Endothelial cell of umbilical vein (primary cell): ENCODE results near the gene LMAN2. TPM values are rescaled to one million over a fixed set of nuclear protein-coding genes. Genes with fewer than 3 reads are reported as not detected.
A peak's percentile ranks its signal among the peaks of the same experiment; 100 is the strongest.

ENCODE experiments used
- BruUV-seq: library from RNA; stranded (reverse); fragments of 400-500 nt; replicated peaks from 2 replicates; lab custom pipeline; 2021; lab: Mats Ljungman, UMichigan
- CTCF ChIA-PET: fragments of 300-600, 350-600 bp; sonication (Branson Sonifier 250); formaldehyde crosslinking; loops from one replicate; lab custom pipeline; 2021; ENCODE audit warnings: antibody characterized with exemption, inconsistent platforms; lab: Charles Lee
- POLR2A ChIA-PET: fragments of 300-600, 350-600 bp; sonication (Branson Sonifier 250); formaldehyde crosslinking; loops from one replicate; lab custom pipeline; 2021; ENCODE audit warnings: antibody characterized with exemption, inconsistent platforms; lab: Charles Lee
- DNase-seq: peaks from one replicate; pipeline ENCODE4 v3.0.0-alpha.2; 2011; ENCODE audit warnings: low read depth, low spot score
- FAIRE-seq: peaks from 2 replicates; lab custom pipeline; 2011; peaks lifted over from hg19 to GRCh38; lab: Jason Lieb, UNC
- H2AFZ ChIP-seq: 2 replicates; pipeline ENCODE4 v1.6.0; 2012; ENCODE audit warnings: low read depth, low read length, control low read depth, inconsistent platforms
- H3K27ac ChIP-seq: 2 replicates; pipeline ENCODE4 v1.5.1; 2011; ENCODE audit warnings: low read depth, mild to moderate bottlenecking, control low read depth, low read length, moderate library complexity; ENCODE audit not compliant: insufficient read depth
- H3K27me3 ChIP-seq, 2 experiments: 2 replicates each; pipeline versions ENCODE4 v1.6.0 to v1.6.1; 2011; ENCODE audit warnings: low read length in 2 of 2, mixed read lengths in 1 of 2; ENCODE audit not compliant: control insufficient read depth in 2 of 2, insufficient read depth in 2 of 2
- H3K36me3 ChIP-seq, 2 experiments: 2 replicates in 1 of 2; 3 replicates in 1 of 2; pipeline ENCODE4 v1.5.1; 2011; ENCODE audit warnings: low read length in 2 of 2, mild to moderate bottlenecking in 1 of 2, moderate library complexity in 1 of 2; ENCODE audit not compliant: control insufficient read depth in 2 of 2, insufficient read depth in 2 of 2; ENCODE audit errors: extremely low read depth in 1 of 2
- H3K4me1 ChIP-seq: 3 replicates; pipeline ENCODE4 v1.5.1; 2011; ENCODE audit warnings: mild to moderate bottlenecking, low read length; ENCODE audit not compliant: control insufficient read depth, insufficient read depth; ENCODE audit errors: extremely low read depth
- H3K4me2 ChIP-seq: 2 replicates; pipeline ENCODE4 v1.6.1; 2011; ENCODE audit warnings: low read length, control low read depth, mixed read lengths; ENCODE audit not compliant: insufficient read depth
- H3K4me3 ChIP-seq, 3 experiments: fragments of 200-600 bp in 1 of 3; sonication (generic), shearing (Covaris generic) in 1 of 3; replicated peaks in 1 of 3; 2 replicates each; pipeline ENCODE4 v1.5.1; 2011 to 2016; ENCODE audit warnings: control low read depth in 3 of 3, low read length in 3 of 3, mild to moderate bottlenecking in 2 of 3, inconsistent platforms in 1 of 3, low read depth in 1 of 3, moderate library complexity in 1 of 3; ENCODE audit not compliant: insufficient read depth in 1 of 3
- H3K79me2 ChIP-seq: 2 replicates; pipeline ENCODE4 v1.6.0; 2012; ENCODE audit warnings: low read length, inconsistent platforms; ENCODE audit not compliant: control insufficient read depth, insufficient read depth
- H3K9ac ChIP-seq: replicated peaks from 2 replicates; pipeline ENCODE3; 2011; ENCODE audit warnings: low read length, control low read depth; ENCODE audit not compliant: insufficient read depth; ENCODE audit errors: extremely low read depth
- H3K9me1 ChIP-seq: replicated peaks from 3 replicates; pipeline ENCODE4 v1.6.0; 2011; ENCODE audit warnings: mild to moderate bottlenecking, low read length; ENCODE audit not compliant: control insufficient read depth, insufficient read depth; ENCODE audit errors: extremely low read depth
- H3K9me3 ChIP-seq: replicated peaks from 2 replicates; pipeline ENCODE4 v1.5.1; 2012; ENCODE audit warnings: low read length, inconsistent platforms; ENCODE audit not compliant: control insufficient read depth, insufficient read depth
- H4K20me1 ChIP-seq: replicated peaks from 2 replicates; pipeline ENCODE3; 2011; ENCODE audit warnings: mild to moderate bottlenecking, low read length; ENCODE audit not compliant: control insufficient read depth, insufficient read depth; ENCODE audit errors: extremely low read depth
- CTCF ChIP-seq, 2 donors: IDR thresholded peaks; 1 replicate in 1 of 2; 2 replicates in 1 of 2; pipeline ENCODE4 v1.5.1; 2011; ENCODE audit warnings: low read length in 2 of 2, mild to moderate bottlenecking in 2 of 2, moderate library complexity in 2 of 2, control low read depth in 1 of 2, inconsistent platforms in 1 of 2, low read depth in 1 of 2; ENCODE audit not compliant: insufficient read depth in 1 of 2; ENCODE audit errors: extremely low read depth in 1 of 2
- EZH2 ChIP-seq: IDR thresholded peaks from 2 replicates; pipeline ENCODE4 v1.6.1; 2012; ENCODE audit warnings: borderline replicate concordance, low read depth, mild to moderate bottlenecking, moderate library complexity, low read length, inconsistent platforms; ENCODE audit not compliant: severe bottlenecking
- FOS ChIP-seq: IDR thresholded peaks from 2 replicates; pipeline ENCODE4 v1.6.1; 2011; ENCODE audit warnings: mild to moderate bottlenecking, low read length, moderate library complexity, borderline replicate concordance; ENCODE audit not compliant: insufficient read depth
- GATA2 ChIP-seq: IDR thresholded peaks from 2 replicates; pipeline ENCODE4 v1.7.0; 2011; ENCODE audit warnings: low read depth, mild to moderate bottlenecking, moderate library complexity, mixed read lengths, low read length; ENCODE audit not compliant: insufficient read length, insufficient read depth
- JUN ChIP-seq: IDR thresholded peaks from 2 replicates; pipeline ENCODE4 v1.6.1; 2011; ENCODE audit warnings: borderline replicate concordance, low read depth; ENCODE audit not compliant: insufficient read length, insufficient read depth
- MAX ChIP-seq: IDR thresholded peaks from 2 replicates; pipeline ENCODE4 v1.6.1; 2011; ENCODE audit not compliant: insufficient read depth, insufficient read length
- MYC ChIP-seq: IDR thresholded peaks from one replicate; pipeline ENCODE4 v1.6.1; 2011; ENCODE audit warnings: mild to moderate bottlenecking, low read depth, low read length
- POLR2A ChIP-seq: IDR thresholded peaks from 2 replicates; pipeline ENCODE4 v1.6.1; 2012; ENCODE audit warnings: low read depth, mild to moderate bottlenecking, control low read depth, low read length
- POLR2AphosphoS5 ChIP-seq: IDR thresholded peaks from 2 replicates; pipeline ENCODE4 v1.6.1; 2012; ENCODE audit warnings: low read depth, mild to moderate bottlenecking, control low read depth, low read length, moderate library complexity; ENCODE audit not compliant: insufficient read depth
- dilution Hi-C: fragments of 300-500 bp; cut with MboI; formaldehyde crosslinking; loops from one replicate; pipeline ENCODE4 v1.15.0; 2019; ENCODE audit warnings: low sequenced_read_pairs; ENCODE audit not compliant: extremely low pct_ligation_motif_present
- intact Hi-C: fragments of 100-400 bp; cut with micrococcal nuclease; formaldehyde crosslinking; loops from one replicate; pipeline ENCODE4 v1.10.0; 2022
- polyA plus RNA-seq, 4 experiments: library from polyadenylated mRNA; depleted of rRNA in 3 of 4; stranded (reverse) in 3 of 4; unstranded in 1 of 4; fragments of >200 nt; gene quantifications; 2 replicates each; pipeline versions ENCODE4 v1.2.1 to v1.2.3, GENCODE V29; 2011 to 2012; ENCODE audit warnings: missing spikeins in 1 of 4
- total RNA-seq: library from RNA; stranded (reverse); gene quantifications from 2 replicates; pipeline ENCODE4 v1.2.3, GENCODE V29; 2021

Gene LMAN2
- total and polyA plus RNA-seq, 2 donors (not counting 3 experiments of a cell fraction or from before 2014, with no cell fraction given), result 151 to 370 TPM

- DNase-seq (peak; percentile 56), FAIRE-seq (peak; percentile 94)
- H3K4me1 ChIP-seq, result peaks cover 15% of the 10 kb centered on the region
- ChIA-PET CTCF (interaction anchor here (1.2 to 6.3 kb wide), 3 partner anchors 9 to 30 kb away, joined by 3 to 31 read pairs (median 9); no protein-coding TSS in a partner anchor), POLR2A (interaction anchor here (0.9 kb wide), 1 partner anchor 9 kb away, joined by 3 read pairs; no protein-coding TSS in a partner anchor)
- no peaks in the 10 kb centered on the region for H4K20me1 ChIP-seq
- TF ChIP-seq MYC (no peak), POLR2A (no peak), CTCF (IDR thresholded peaks at IDR 0.05; ENCODE audit: extremely low read depth in 1 of 2, insufficient read depth in 1 of 2, low read depth in 1 of 2, low read length in 2 of 2) (no peak), FOS (no peak), EZH2 (no peak), GATA2 (no peak), POLR2AphosphoS5 (no peak), MAX (no peak), JUN (no peak)
- no peak within 1 kb of the TSS for H3K9ac ChIP-seq
- peak within 1 kb of the TSS in 1 of 3 experiments; percentile 16 for H3K4me3 ChIP-seq
- H2AFZ ChIP-seq, result peak within 1 kb of the TSS; percentile 21
- no TSS peak for BruUV-seq
- H3K27me3 ChIP-seq, result no peaks in the 10 kb centered on the region
- no peaks in the 10 kb centered on the region for H3K9me3 ChIP-seq
- H3K36me3 ChIP-seq, result no peaks in the 10 kb centered on the region
- H3K9me1 ChIP-seq, result no peaks in the 10 kb centered on the region
- dilution Hi-C loops (no loop called here), intact Hi-C loops (no loop called here)
- H3K4me2 ChIP-seq, result peak within 1 kb of the TSS; percentile 14
- H3K27ac ChIP-seq, result no peak within 1 kb of the TSS
- H3K79me2 ChIP-seq, result no peaks in the 10 kb centered on the region
Measured at GRCh38 chr5:177357459-177358351, 6.2 kb upstream of the LMAN2 start, which contains the start of gene RGS14. Gene RGS14 (plus strand): TSS chr5:177357924. CDS start chr5:177358025, 101 bp downstream.
